ENCODE measurements around the gene PPP2R5D. TPM values are rescaled to one million over a fixed set of nuclear protein-coding genes. Genes with fewer than 3 reads are reported as not detected.

The PPP2R5D gene
- total and polyA plus RNA-seq, 9 of the 15 experiments (the other 6 are each of a cell fraction or from before 2014, with no cell fraction given) = 1.3 to 96.1 (median 38.4) TPM

GRCh38 chr6:43060034-43060754 is 75.8 kb downstream of the PPP2R5D start:
- POLR2A ChIA-PET = interaction anchor here (0.6 to 2.4 kb wide), 8 partner anchors 9 to 160 kb away, joined by 3 to 10 read pairs (median 4); partner anchors contain the start of genes PPP2R5D and PTK7
- H2AFZ ChIP-seq (ENCODE audit: low read depth, low read length) = peak overlapping the region; percentile 98
- FAIRE-seq = no peak
- BruUV-seq (replicated peaks) = no TSS peak
- peaks cover 21% of the 10 kb centered on the region for H3K79me2 ChIP-seq (ENCODE audit: control insufficient read depth, insufficient read depth, low read length)
- H3K9me3 ChIP-seq (replicated peaks; ENCODE audit: control insufficient read depth, insufficient read depth, low read depth, low read length) = no peaks in the 10 kb centered on the region
- peak; percentile 39 to 66 (median 56) for DNase-seq (ENCODE audit: extremely low read depth in 1 of 4, low spot score in 3 of 4)
- in situ Hi-C loops (cut with MboI) = no loop called here
- peak overlapping the region; percentile 88 for H3K4me3 ChIP-seq
- no peaks in the 10 kb centered on the region for H3K9me1 ChIP-seq (ENCODE audit: control insufficient read depth, insufficient read depth, low read length)
- WGBS (ENCODE audit: insufficient coverage, low coverage, missing lambda C conversion rate) = 14% methylated on average over 15 of the region's 15 CpGs
- H3K9ac ChIP-seq (ENCODE audit: insufficient read depth in 1 of 2, low read depth in 2 of 2, low read length in 2 of 2) = peak overlapping the region; percentile 70 to 97
- no peaks in the 10 kb centered on the region for H3K27me3 ChIP-seq (ENCODE audit: control insufficient read depth in 2 of 2, insufficient read depth in 2 of 2, low read length in 2 of 2)
- no peaks in the 10 kb centered on the region for H4K20me1 ChIP-seq (replicated peaks; ENCODE audit: control insufficient read depth, insufficient read depth, low read length)
- peak overlapping the region; percentile 96 for H3K27ac ChIP-seq (ENCODE audit: extremely low read depth, low read depth, low read length)
- CTCF ChIA-PET (ENCODE audit: low intra/inter-chr PET ratio) = no interaction called here
- peak overlapping the region; percentile 96 for H3K4me2 ChIP-seq (ENCODE audit: insufficient read depth, low read length)
- intact Hi-C loops (cut with micrococcal nuclease) = no loop called here
- peaks cover 15 to 17% of the 10 kb centered on the region in 2 experiments for H3K4me1 ChIP-seq (replicated peaks in 1 of 2; ENCODE audit: control insufficient read depth in 2 of 2, insufficient read depth in 2 of 2, low read length in 2 of 2)
- peaks cover 35% of the 10 kb centered on the region for H3K36me3 ChIP-seq (ENCODE audit: control insufficient read depth, insufficient read depth, low read length)
- peak; percentile 24 for ATAC-seq
- TF ChIP-seq ZNF24 (IDR thresholded peaks at IDR 0.05) (no peak), ZNF280A (IDR thresholded peaks at IDR 0.05; ENCODE audit: low read depth, partially characterized antibody) (no peak), HDGF (IDR thresholded peaks at IDR 0.05) (peak; percentile 78; the same call in 1 of the 2 replicates), ETV6 (IDR thresholded peaks at IDR 0.05; ENCODE audit: borderline replicate concordance in 1 of 2, low read depth in 2 of 2, low read length in 1 of 2) (0 out of 4 replicates have a peak, but pooled peaks of 1 of the 2 experiments have one; percentile 54), ETV6 (CRISPR knock-in tag; IDR thresholded peaks at IDR 0.05; ENCODE audit: borderline replicate concordance) (no peak), ZBTB40 (IDR thresholded peaks at IDR 0.05) (0 out of 2 replicates have a peak, but pooled peaks have one; percentile 34), ZBTB40 (CRISPR knock-in tag; IDR thresholded peaks at IDR 0.05) (no peak), CXXC5 (CRISPR knock-in tag; IDR thresholded peaks at IDR 0.05) (no peak), ZNF785 (CRISPR knock-in tag; IDR thresholded peaks at IDR 0.05) (no peak), SMARCA4 (IDR thresholded peaks at IDR 0.05) (peak; percentile 54; the same call in 1 of the 2 replicates), IFI16 (CRISPR knock-in tag; IDR thresholded peaks at IDR 0.05) (peak; percentile 51; the same call in 1 of the 2 replicates)

Data from K562 (cell line).